HepG2 (cell line): ENCODE data around the gene YIPF3. TPM values are rescaled to one million over a fixed set of nuclear protein-coding genes. Genes with fewer than 3 reads are reported as not detected.

Experiments used
- BCL3 ChIP-seq: sonication (generic); formaldehyde crosslinking; IDR thresholded peaks from 2 replicates; pipeline ENCODE4 v1.5.1; 2020; ENCODE audit warnings: mild to moderate bottlenecking, missing genetic modification reagents, moderate library complexity
- CCAR2 ChIP-seq: fragments of 200-400 bp; formaldehyde crosslinking; optimal IDR thresholded peaks from 2 replicates; pipeline ENCODE3; 2018; ENCODE audit warnings: low read depth, mild to moderate bottlenecking, low read length, moderate library complexity
- FLYWCH1 ChIP-seq: sonication (generic); formaldehyde crosslinking; IDR thresholded peaks from 2 replicates; pipeline ENCODE4 v1.8.1; 2023; ENCODE audit warnings: mild to moderate bottlenecking, missing genetic modification reagents
- FOXA3 ChIP-seq: IDR thresholded peaks from 2 replicates; pipeline ENCODE4 v1.6.1; 2016; ENCODE audit warnings: missing genetic modification reagents, missing compliant biosample characterization
- HMGA1 ChIP-seq: sonication (generic); formaldehyde crosslinking; conservative IDR thresholded peaks from 2 replicates; pipeline ENCODE4 v1.4.0; 2020; ENCODE audit warnings: missing genetic modification reagents
- JUN ChIP-seq: sonication (generic); formaldehyde crosslinking; IDR thresholded peaks from 2 replicates; pipeline ENCODE4 v1.4.0; 2020; ENCODE audit warnings: mild to moderate bottlenecking, missing genetic modification reagents
- KDM5B ChIP-seq: sonication (generic); formaldehyde crosslinking; IDR thresholded peaks from 2 replicates; pipeline ENCODE4 v1.4.0; 2020; ENCODE audit warnings: missing genetic modification reagents, mild to moderate bottlenecking, borderline replicate concordance
- MZF1 ChIP-seq: sonication (generic); formaldehyde crosslinking; IDR thresholded peaks from 2 replicates; pipeline ENCODE4 v1.8.1; 2023; ENCODE audit warnings: mild to moderate bottlenecking, missing genetic modification reagents, borderline replicate concordance
- NFYC ChIP-seq: IDR thresholded peaks from 2 replicates; pipeline ENCODE4 v1.6.1; 2016; ENCODE audit warnings: missing genetic modification reagents, missing compliant biosample characterization
- NPAS2 ChIP-seq: sonication (generic); formaldehyde crosslinking; IDR thresholded peaks from 2 replicates; pipeline ENCODE4 v1.8.0; 2022; ENCODE audit warnings: mild to moderate bottlenecking, missing genetic modification reagents, borderline replicate concordance
- RBFOX2 ChIP-seq: fragments of 200-400 bp; formaldehyde crosslinking; IDR thresholded peaks from 2 replicates; pipeline ENCODE4 v1.6.1; 2017; ENCODE audit warnings: low read depth, mild to moderate bottlenecking, low read length
- SOX13 ChIP-seq, 3 experiments: fragments of 450-650 bp in 1 of 3; sonication (generic) in 1 of 3; formaldehyde crosslinking in 1 of 3; IDR thresholded peaks in 2 of 3; conservative IDR thresholded peaks in 1 of 3; 2 replicates each; pipeline versions ENCODE4 v1.5.0 to v1.6.1; 2016 to 2020; ENCODE audit warnings: antibody characterized with exemption in 1 of 3, mild to moderate bottlenecking in 1 of 3, missing compliant biosample characterization in 1 of 3, missing genetic modification reagents in 1 of 3, moderate library complexity in 1 of 3
- SYNCRIP ChIP-seq: fragments of 200-400 bp; formaldehyde crosslinking; IDR thresholded peaks from 2 replicates; pipeline ENCODE4 v1.6.1; 2018; ENCODE audit warnings: mild to moderate bottlenecking, low read depth, low read length; ENCODE audit not compliant: insufficient read depth
- TCF12 ChIP-seq, 2 experiments: fragments of 450-650 bp in 1 of 2; sonication (generic) in 1 of 2; formaldehyde crosslinking in 1 of 2; IDR thresholded peaks; 2 replicates each; pipeline versions ENCODE4 v1.6.1 to v1.8.0; 2017 to 2022; ENCODE audit warnings: antibody characterized with exemption in 1 of 2, mild to moderate bottlenecking in 1 of 2, missing genetic modification reagents in 1 of 2, moderate library complexity in 1 of 2
- THAP7 ChIP-seq: sonication (generic); formaldehyde crosslinking; IDR thresholded peaks from 2 replicates; pipeline ENCODE4 v1.8.1; 2023; ENCODE audit warnings: mild to moderate bottlenecking, missing genetic modification reagents
- THAP8 ChIP-seq: sonication (generic); formaldehyde crosslinking; IDR thresholded peaks from 2 replicates; pipeline ENCODE4 v1.5.1; 2020; ENCODE audit warnings: missing genetic modification reagents, mild to moderate bottlenecking, borderline replicate concordance
- TOPORS ChIP-seq: sonication (generic); formaldehyde crosslinking; IDR thresholded peaks from 2 replicates; pipeline ENCODE4 v1.8.0; 2023; ENCODE audit warnings: mild to moderate bottlenecking, missing genetic modification reagents
- ZBTB21 ChIP-seq: sonication (generic); formaldehyde crosslinking; IDR thresholded peaks from 2 replicates; pipeline ENCODE4 v1.4.0; 2020; ENCODE audit warnings: missing genetic modification reagents
- ZBTB7B ChIP-seq: sonication (generic); formaldehyde crosslinking; IDR thresholded peaks from 2 replicates; pipeline ENCODE4 v1.4.0; 2020; ENCODE audit warnings: missing genetic modification reagents
- ZNF234 ChIP-seq: sonication (generic); formaldehyde crosslinking; conservative IDR thresholded peaks from 2 replicates; pipeline ENCODE4 v1.5.1; 2020; ENCODE audit warnings: mild to moderate bottlenecking, missing genetic modification reagents
- ZNF333 ChIP-seq: sonication (generic); formaldehyde crosslinking; IDR thresholded peaks from 2 replicates; pipeline ENCODE4 v1.4.0; 2020; ENCODE audit warnings: mild to moderate bottlenecking, missing genetic modification reagents, borderline replicate concordance
- ZNF354B ChIP-seq: sonication (generic); formaldehyde crosslinking; IDR thresholded peaks from 2 replicates; pipeline ENCODE4 v1.8.0; 2022; ENCODE audit warnings: mild to moderate bottlenecking, missing genetic modification reagents
- ZNF441 ChIP-seq: sonication (generic); formaldehyde crosslinking; IDR thresholded peaks from 2 replicates; pipeline ENCODE4 v1.7.0; 2021; ENCODE audit warnings: missing genetic modification reagents, borderline replicate concordance
- polyA plus RNA-seq, 8 experiments: library from polyadenylated mRNA; depleted of rRNA in 3 of 8; stranded (reverse) in 7 of 8; unstranded in 1 of 8; fragments of >200 nt; fragmentation: Illumina TruSeq in 4 of 8; extraction: Trizol in 4 of 8; gene quantifications; 2 replicates each; pipeline versions ENCODE4 v1.2.1 to v1.2.3, GENCODE V29; 2011 to 2016; ENCODE audit warnings: low read depth in 4 of 8, missing spikeins in 1 of 8, mixed read lengths in 1 of 8; ENCODE audit not compliant: insufficient read depth in 1 of 8
- total RNA-seq, 5 experiments: library from RNA; depleted of rRNA; stranded (reverse); fragments of >200 nt; fragmentation: Illumina TruSeq; extraction: Trizol; gene quantifications; 2 replicates each; pipeline ENCODE4 v1.2.3, GENCODE V29; 2016; ENCODE audit warnings: low read depth in 1 of 5

YIPF3 gene
- total and polyA plus RNA-seq, 2 of the 13 experiments (the other 11 are each of a cell fraction or from before 2014, with no cell fraction given) = 107 to 206 TPM

GRCh38 chr6:43506667-43507471, 9.9 kb downstream of the YIPF3 start (continued):
- TF ChIP-seq NPAS2 (CRISPR knock-in tag) (no peak), TOPORS (CRISPR knock-in tag) (no peak), ZNF441 (CRISPR knock-in tag) (no peak), SOX13 (IDR thresholded peaks at IDR 0.05) (no peak), SOX13 (CRISPR knock-in tag; conservative IDR thresholded peaks at IDR 0.05 in 1 of 2, IDR thresholded peaks at IDR 0.05 in 1 of 2) (no peak), THAP7 (CRISPR knock-in tag) (no peak), FLYWCH1 (CRISPR knock-in tag) (no peak), ZNF354B (no peak), FOXA3 (CRISPR knock-in tag) (peak; percentile 32; the same call in 1 of the 2 replicates), KDM5B (CRISPR knock-in tag) (no peak; the same call in 1 of the 2 replicates), SYNCRIP (no peak), TCF12 (IDR thresholded peaks at IDR 0.05) (no peak), TCF12 (CRISPR knock-in tag; IDR thresholded peaks at IDR 0.05) (no peak), ZNF234 (CRISPR knock-in tag) (0 out of 2 replicates have a peak, but pooled peaks have one; percentile 80), NFYC (CRISPR knock-in tag) (no peak), ZNF333 (CRISPR knock-in tag) (0 out of 2 replicates have a peak, but pooled peaks have one; percentile 60), ZBTB21 (CRISPR knock-in tag) (no peak), BCL3 (CRISPR knock-in tag) (no peak), RBFOX2 (no peak), HMGA1 (CRISPR knock-in tag) (no peak), JUN (CRISPR knock-in tag) (no peak), CCAR2 (no peak), THAP8 (0 out of 2 replicates have a peak, but pooled peaks have one; percentile 19), ZBTB7B (CRISPR knock-in tag) (peak; percentile 40; the same call in 1 of the 2 replicates), MZF1 (CRISPR knock-in tag) (no peak)
